Epithelial cell of proximal tubule (primary cell): ENCODE results near the gene RILP. TPM values are rescaled to one million over a fixed set of nuclear protein-coding genes. Genes with fewer than 3 reads are reported as not detected.

Experiments
- DNase-seq: peaks from one replicate; pipeline ENCODE4 v3.0.0-alpha.2; 2011; ENCODE audit warnings: low read depth
- H3K4me3 ChIP-seq: 2 replicates; pipeline ENCODE4 v1.5.1; 2011; ENCODE audit warnings: low read depth, mild to moderate bottlenecking, low read length
- CTCF ChIP-seq: conservative IDR thresholded peaks from 2 replicates; pipeline ENCODE4 v1.5.1; 2012; ENCODE audit warnings: low read depth, mild to moderate bottlenecking, low read length
- total RNA-seq: library from RNA; depleted of rRNA; stranded (reverse); fragments of >200 nt; gene quantifications from 2 replicates; pipeline ENCODE4 v1.2.3, GENCODE V29; 2015

The RILP gene
- total RNA-seq, 1 donor from 2014 or later, result 21.4 TPM

- no peak for TF ChIP-seq CTCF
- no peak overlapping the region for H3K4me3 ChIP-seq
- no peak for DNase-seq
Measured at GRCh38 chr17:1640329-1641064, 9.2 kb downstream of the RILP start.

- DNase-seq, result no peak
- H3K4me3 ChIP-seq, result no peak overlapping the region
- no peak for TF ChIP-seq CTCF
Measured at GRCh38 chr17:1639549-1640180, 10.0 kb downstream of the RILP start.

DNA sequence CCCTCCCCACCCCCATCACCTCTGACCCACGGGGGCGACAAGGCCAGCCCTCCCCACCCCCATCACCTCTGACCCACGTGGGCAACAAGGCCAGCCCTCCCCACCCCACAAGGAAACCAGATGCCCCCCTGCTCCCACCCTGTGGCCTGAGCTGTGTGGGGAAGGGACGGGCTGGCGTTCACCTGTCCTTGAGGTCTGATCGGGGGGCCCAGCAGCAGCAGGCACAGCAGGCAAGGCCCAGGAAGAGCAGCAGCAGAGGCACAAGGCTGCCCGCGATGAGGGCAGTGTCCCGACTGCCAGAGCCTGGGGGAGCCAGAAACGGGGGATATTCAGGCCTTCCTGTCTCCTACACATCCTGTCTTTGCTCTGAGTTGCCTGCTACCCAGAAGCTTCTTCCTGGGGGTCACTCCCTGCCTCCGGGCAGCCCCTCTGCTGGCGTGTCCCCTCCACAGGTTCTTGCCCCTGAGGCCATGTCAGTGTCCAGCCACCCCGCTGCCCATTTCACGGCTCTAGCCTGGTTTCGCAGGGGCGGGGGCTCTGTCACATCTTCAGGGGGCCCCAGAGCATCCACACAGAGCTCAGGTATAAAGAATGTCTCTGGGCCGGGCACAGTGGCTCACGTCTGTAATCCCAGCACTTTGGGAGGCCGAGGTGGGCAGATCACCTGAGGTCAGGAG lies 10.9 kb downstream of the RILP start:
- no peak overlapping the region for H3K4me3 ChIP-seq
- no peak for DNase-seq
- no peak for TF ChIP-seq CTCF

GRCh38 chr17:1638171-1638590 lies 11.5 kb downstream of the RILP start:
- no peak for TF ChIP-seq CTCF
- H3K4me3 ChIP-seq, result no peak overlapping the region

DNA sequence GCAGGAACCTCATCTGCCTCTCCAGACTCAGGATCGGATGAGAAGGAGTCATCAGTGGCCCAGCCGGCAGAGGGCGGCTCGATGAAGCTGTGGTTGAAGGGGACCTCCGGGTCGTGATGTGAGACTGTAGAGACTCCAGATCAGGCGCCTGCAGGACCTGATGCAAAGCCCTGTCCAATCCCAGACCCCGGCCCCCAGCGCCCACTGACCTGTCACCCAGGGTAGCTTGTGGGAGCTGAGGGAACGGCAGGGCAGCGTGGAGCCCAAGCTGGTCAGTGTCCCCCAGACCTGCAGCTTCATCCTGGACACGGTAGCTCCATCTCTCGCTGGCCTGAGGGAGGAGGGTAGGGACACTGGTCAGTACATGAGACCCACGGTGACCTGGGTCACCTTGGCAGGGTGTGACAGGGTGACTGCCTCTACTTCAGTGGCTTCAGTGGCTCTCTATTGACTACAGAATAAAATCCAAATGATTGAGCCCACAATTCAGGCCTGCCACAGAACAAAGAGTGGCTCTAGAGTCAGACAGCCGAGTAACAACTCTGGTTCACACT lies 12.9 kb downstream of the RILP start:
- TF ChIP-seq CTCF, result no peak

More at GRCh38 chr17:1638171-1638590, 11.5 kb downstream of the RILP start:
- no peak for DNase-seq

GRCh38 chr17:1635675-1636465 lies 13.8 kb downstream of the RILP start:
- TF ChIP-seq CTCF, result no peak
- H3K4me3 ChIP-seq, result no peak overlapping the region
- no peak for DNase-seq

More for the DNA sequence above, 12.9 kb downstream of the RILP start:
- H3K4me3 ChIP-seq, result no peak overlapping the region
- DNase-seq, result no peak
